ENCODE measurements around the gene GLI3. TPM values are rescaled to one million over a fixed set of nuclear protein-coding genes. Genes with fewer than 3 reads are reported as not detected.

GLI3 gene
- total and polyA plus RNA-seq, 2 of the 4 experiments (the other 2 are of a cell fraction): 1.3 to 3.9 TPM

- no peak overlapping the region for H2BK5ac ChIP-seq (ENCODE audit: low read depth, low read length, poor library complexity, severe bottlenecking)
- WGBS, 2 experiments (ENCODE audit: extremely low coverage in 2 of 2, insufficient read length in 1 of 2): 60% methylated on average over 1 of the region's 3 CpGs; no CpG with 5 or more reads in 1 of the 2 experiments
- no peak overlapping the region for H2AK5ac ChIP-seq (ENCODE audit: low read depth, low read length)
- no TSS peak for BruUV-seq (replicated peaks)
- H2BK20ac ChIP-seq (ENCODE audit: low read depth, low read length): no peak overlapping the region
- no peak overlapping the region for H2BK15ac ChIP-seq (ENCODE audit: low read depth, low read length)
- H3K18ac ChIP-seq (ENCODE audit: low read depth, low read length): no peak overlapping the region
- no peak overlapping the region for H4K8ac ChIP-seq (ENCODE audit: low read depth in 2 of 2, low read length in 2 of 2)
- no peaks in the 10 kb centered on the region for H4K20me1 ChIP-seq (ENCODE audit: insufficient read depth, low read length)
- no peak overlapping the region for H3K4me3 ChIP-seq (ENCODE audit: insufficient read depth, low read depth, low read length)
- no peaks in the 10 kb centered on the region for H3K9me3 ChIP-seq (ENCODE audit: control insufficient read depth, insufficient read depth, low read length)
- no peak overlapping the region for H3K56ac ChIP-seq (ENCODE audit: extremely low read depth, insufficient read depth, low read length)
- TF ChIP-seq USF2 (IDR thresholded peaks at IDR 0.05; ENCODE audit: low read depth, low read length) (no peak), RCOR1 (IDR thresholded peaks at IDR 0.05; ENCODE audit: insufficient replicate concordance, low read length) (no peak), POLR2A (IDR thresholded peaks at IDR 0.05; ENCODE audit: low read depth, low read length) (no peak), ELK1 (IDR thresholded peaks at IDR 0.05; ENCODE audit: borderline replicate concordance, low read depth, low read length) (no peak), FOS (IDR thresholded peaks at IDR 0.05; ENCODE audit: low read depth, low read length) (no peak), CEBPB (IDR thresholded peaks at IDR 0.05; ENCODE audit: low read depth, low read length) (no peak), SMC3 (IDR thresholded peaks at IDR 0.05; ENCODE audit: low read depth, low read length) (no peak), MXI1 (IDR thresholded peaks at IDR 0.05; ENCODE audit: borderline replicate concordance, low read depth, low read length) (no peak), MAFK (IDR thresholded peaks at IDR 0.05; ENCODE audit: low read depth, low read length) (no peak), BHLHE40 (IDR thresholded peaks at IDR 0.05; ENCODE audit: low read depth, low read length) (no peak), RAD21 (IDR thresholded peaks at IDR 0.05; ENCODE audit: low read length) (no peak), NFE2L2 (IDR thresholded peaks at IDR 0.05; ENCODE audit: low read depth, low read length) (no peak), RFX5 (IDR thresholded peaks at IDR 0.05; ENCODE audit: low read depth, low read length) (no peak), CHD1 (IDR thresholded peaks at IDR 0.05; ENCODE audit: low read depth, low read length) (no peak)
- H2AK9ac ChIP-seq (replicated peaks; ENCODE audit: low read depth, low read length, poor library complexity): no peak overlapping the region
- ATAC-seq (ENCODE audit: low read depth): no peak
- H2AFZ ChIP-seq (replicated peaks; ENCODE audit: low read length, poor library complexity): no peak overlapping the region
- no peaks in the 10 kb centered on the region for H3K27me3 ChIP-seq (ENCODE audit: control insufficient read depth, insufficient read depth, low read length)
- no peak overlapping the region for H4K5ac ChIP-seq (ENCODE audit: low read depth, low read length)
- no peaks in the 10 kb centered on the region for H3K79me1 ChIP-seq (ENCODE audit: low read depth in 1 of 2, low read length in 2 of 2)
- no peak overlapping the region for H2BK120ac ChIP-seq (ENCODE audit: low read depth, low read length)
- no peak overlapping the region for H3K9ac ChIP-seq (ENCODE audit: low read depth, low read length)
- peaks cover 9% of the 10 kb centered on the region for H3K4me1 ChIP-seq (ENCODE audit: control insufficient read depth, insufficient read depth, low read length)
- dilution Hi-C loops (cut with HindIII; ENCODE audit: low sequenced_read_pairs, unreplicated experiment): no loop called here
- intact Hi-C loops (cut with micrococcal nuclease): no loop called here
- H3K36me3 ChIP-seq (ENCODE audit: control insufficient read depth, insufficient read depth, low read length): no peaks in the 10 kb centered on the region
- ChIA-PET CTCF (no interaction called here), POLR2A (ENCODE audit: unreplicated experiment) (no interaction called here)
- no peak overlapping the region for H3K27ac ChIP-seq (ENCODE audit: insufficient read depth, low read length)
- no peak overlapping the region for H3K4me2 ChIP-seq (ENCODE audit: low read depth, low read length)
- no peak overlapping the region for H3K14ac ChIP-seq (replicated peaks; ENCODE audit: low read depth, low read length)
- DNase-seq: no peak
- no peak overlapping the region for H3K4ac ChIP-seq (ENCODE audit: low read depth, low read length)
- peaks cover 6% of the 10 kb centered on the region; the same call in 1 of the 2 replicates for H3K9me1 ChIP-seq (ENCODE audit: insufficient read depth, low read length)
- in situ Hi-C loops (cut with MboI; ENCODE audit: low sequenced_read_pairs): loop anchor here (25.0 kb wide), 1 partner anchor 255 kb away; no protein-coding TSS in a partner anchor
- H4K91ac ChIP-seq (ENCODE audit: insufficient read depth, low read depth, low read length): no peak overlapping the region
- no peak overlapping the region for H3K23ac ChIP-seq (ENCODE audit: low read depth, low read length)
These were observed 5.4 kb upstream of the GLI3 start for GRCh38 chr7:42242381-42242780.

Data from IMR-90 (cell line).